ENCODE measurements around the gene UTF1.

DNA sequence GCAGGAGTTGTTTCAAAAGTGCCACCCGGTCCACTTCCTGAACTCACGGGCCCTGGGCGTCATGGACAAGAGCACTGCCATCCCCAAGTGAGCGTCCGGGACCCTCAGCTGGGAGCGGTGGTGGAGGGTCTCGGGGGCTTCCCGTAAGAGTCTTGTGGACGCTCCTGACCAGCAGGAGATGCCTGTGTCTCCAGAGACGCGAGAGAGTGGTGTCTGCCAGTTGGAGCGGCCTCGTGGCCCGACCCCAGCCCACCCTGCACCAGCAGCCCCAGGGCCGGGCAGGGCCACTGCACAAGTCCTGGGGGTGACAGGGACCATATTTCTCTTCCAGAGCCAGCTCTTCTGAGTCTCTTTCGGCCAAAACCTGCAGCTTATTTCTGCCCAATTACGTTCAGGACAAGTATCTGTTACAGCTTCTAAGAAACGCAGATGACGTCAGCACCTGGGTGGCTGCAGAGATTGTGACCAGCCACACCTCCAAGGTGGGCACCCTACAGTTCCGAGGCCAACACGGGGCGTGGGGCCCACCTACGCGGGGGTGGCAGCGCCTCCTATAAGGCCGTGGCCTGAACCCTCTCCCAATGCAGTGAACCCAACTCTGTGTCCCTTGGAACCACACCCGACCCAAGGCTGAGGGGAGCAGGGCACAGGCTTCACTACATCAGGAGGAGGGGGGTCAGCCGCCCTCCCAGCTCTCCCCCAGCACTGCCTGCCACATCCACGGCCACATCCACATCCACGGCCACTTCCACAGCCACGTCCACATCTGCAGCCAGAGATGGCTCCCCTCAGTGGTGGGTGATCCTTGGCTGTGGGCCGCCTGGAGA lies 16.2 kb upstream of the UTF1 start:
- TF ChIP-seq, protein P1, sequence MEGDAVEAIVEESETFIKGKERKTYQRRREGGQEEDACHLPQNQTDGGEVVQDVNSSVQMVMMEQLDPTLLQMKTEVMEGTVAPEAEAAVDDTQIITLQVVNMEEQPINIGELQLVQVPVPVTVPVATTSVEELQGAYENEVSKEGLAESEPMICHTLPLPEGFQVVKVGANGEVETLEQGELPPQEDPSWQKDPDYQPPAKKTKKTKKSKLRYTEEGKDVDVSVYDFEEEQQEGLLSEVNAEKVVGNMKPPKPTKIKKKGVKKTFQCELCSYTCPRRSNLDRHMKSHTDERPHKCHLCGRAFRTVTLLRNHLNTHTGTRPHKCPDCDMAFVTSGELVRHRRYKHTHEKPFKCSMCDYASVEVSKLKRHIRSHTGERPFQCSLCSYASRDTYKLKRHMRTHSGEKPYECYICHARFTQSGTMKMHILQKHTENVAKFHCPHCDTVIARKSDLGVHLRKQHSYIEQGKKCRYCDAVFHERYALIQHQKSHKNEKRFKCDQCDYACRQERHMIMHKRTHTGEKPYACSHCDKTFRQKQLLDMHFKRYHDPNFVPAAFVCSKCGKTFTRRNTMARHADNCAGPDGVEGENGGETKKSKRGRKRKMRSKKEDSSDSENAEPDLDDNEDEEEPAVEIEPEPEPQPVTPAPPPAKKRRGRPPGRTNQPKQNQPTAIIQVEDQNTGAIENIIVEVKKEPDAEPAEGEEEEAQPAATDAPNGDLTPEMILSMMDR (IDR thresholded peaks at IDR 0.05) = no peak
- no peak for TF ChIP-seq EZH2 (IDR thresholded peaks at IDR 0.05)
